Measurements from ENCODE around the gene DEGS2. TPM values are rescaled to one million over a fixed set of nuclear protein-coding genes. Genes with fewer than 3 reads are reported as not detected.

The DEGS2 gene
- total RNA-seq, 1 experiment from 2014 or later, result 0.07 TPM

DNA sequence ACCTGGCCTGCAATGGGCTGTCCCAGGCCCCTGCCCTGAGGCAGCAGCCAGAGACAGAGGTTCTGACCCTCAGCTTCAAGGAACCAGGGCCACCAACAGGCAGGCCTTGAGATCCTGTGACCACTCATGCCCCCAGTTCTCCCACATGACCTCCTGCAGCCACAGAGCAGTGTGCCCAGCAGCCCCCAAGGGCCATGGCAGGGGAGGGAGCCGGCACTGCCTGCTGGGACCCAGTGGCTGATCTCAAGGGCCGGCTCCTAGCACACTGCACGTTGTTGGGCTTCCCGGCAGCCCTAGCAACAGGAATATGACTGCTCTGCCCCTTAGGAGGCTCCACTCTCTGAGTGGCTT is 14.8 kb downstream of the DEGS2 start:
- Mint-ChIP-seq H3K27me3 (ENCODE audit: insufficient read depth, unreplicated experiment) (no peaks in the 10 kb centered on the region), H3K4me1 (ENCODE audit: insufficient read depth, unreplicated experiment) (no peaks in the 10 kb centered on the region), H3K27ac (ENCODE audit: low read depth, unreplicated experiment) (no peak overlapping the region), H3K4me3 (ENCODE audit: unreplicated experiment) (no peak overlapping the region), H3K36me3 (ENCODE audit: insufficient read depth, unreplicated experiment) (no peaks in the 10 kb centered on the region), H3K9me3 (ENCODE audit: unreplicated experiment) (no peaks in the 10 kb centered on the region)
- POLR2A ChIA-PET, result no interaction called here
- BruUV-seq (replicated peaks), result no TSS peak
- no peak for DNase-seq (ENCODE audit: unreplicated experiment)
- CTCF ChIA-PET, result no interaction called here
- TF ChIP-seq, protein P1, sequence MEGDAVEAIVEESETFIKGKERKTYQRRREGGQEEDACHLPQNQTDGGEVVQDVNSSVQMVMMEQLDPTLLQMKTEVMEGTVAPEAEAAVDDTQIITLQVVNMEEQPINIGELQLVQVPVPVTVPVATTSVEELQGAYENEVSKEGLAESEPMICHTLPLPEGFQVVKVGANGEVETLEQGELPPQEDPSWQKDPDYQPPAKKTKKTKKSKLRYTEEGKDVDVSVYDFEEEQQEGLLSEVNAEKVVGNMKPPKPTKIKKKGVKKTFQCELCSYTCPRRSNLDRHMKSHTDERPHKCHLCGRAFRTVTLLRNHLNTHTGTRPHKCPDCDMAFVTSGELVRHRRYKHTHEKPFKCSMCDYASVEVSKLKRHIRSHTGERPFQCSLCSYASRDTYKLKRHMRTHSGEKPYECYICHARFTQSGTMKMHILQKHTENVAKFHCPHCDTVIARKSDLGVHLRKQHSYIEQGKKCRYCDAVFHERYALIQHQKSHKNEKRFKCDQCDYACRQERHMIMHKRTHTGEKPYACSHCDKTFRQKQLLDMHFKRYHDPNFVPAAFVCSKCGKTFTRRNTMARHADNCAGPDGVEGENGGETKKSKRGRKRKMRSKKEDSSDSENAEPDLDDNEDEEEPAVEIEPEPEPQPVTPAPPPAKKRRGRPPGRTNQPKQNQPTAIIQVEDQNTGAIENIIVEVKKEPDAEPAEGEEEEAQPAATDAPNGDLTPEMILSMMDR (IDR thresholded peaks at IDR 0.05; ENCODE audit: unreplicated experiment), result no peak
- intact Hi-C loops (cut with micrococcal nuclease), result no loop called here

GRCh38 chr14:100143934-100144333 is 15.5 kb downstream of the DEGS2 start:
- no peak for DNase-seq (ENCODE audit: unreplicated experiment)
- Mint-ChIP-seq H3K27ac (ENCODE audit: low read depth, unreplicated experiment) (no peak overlapping the region), H3K4me1 (ENCODE audit: insufficient read depth, unreplicated experiment) (no peaks in the 10 kb centered on the region), H3K9me3 (ENCODE audit: unreplicated experiment) (no peaks in the 10 kb centered on the region), H3K36me3 (ENCODE audit: insufficient read depth, unreplicated experiment) (peaks cover 3% of the 10 kb centered on the region), H3K4me3 (ENCODE audit: unreplicated experiment) (no peak overlapping the region), H3K27me3 (ENCODE audit: insufficient read depth, unreplicated experiment) (no peaks in the 10 kb centered on the region)
- POLR2A ChIA-PET, result no interaction called here
- no TSS peak for BruUV-seq (replicated peaks)
- CTCF ChIA-PET, result no interaction called here
- TF ChIP-seq, protein P1 (IDR thresholded peaks at IDR 0.05; ENCODE audit: unreplicated experiment), result no peak
- intact Hi-C loops (cut with micrococcal nuclease), result no loop called here

DNA sequence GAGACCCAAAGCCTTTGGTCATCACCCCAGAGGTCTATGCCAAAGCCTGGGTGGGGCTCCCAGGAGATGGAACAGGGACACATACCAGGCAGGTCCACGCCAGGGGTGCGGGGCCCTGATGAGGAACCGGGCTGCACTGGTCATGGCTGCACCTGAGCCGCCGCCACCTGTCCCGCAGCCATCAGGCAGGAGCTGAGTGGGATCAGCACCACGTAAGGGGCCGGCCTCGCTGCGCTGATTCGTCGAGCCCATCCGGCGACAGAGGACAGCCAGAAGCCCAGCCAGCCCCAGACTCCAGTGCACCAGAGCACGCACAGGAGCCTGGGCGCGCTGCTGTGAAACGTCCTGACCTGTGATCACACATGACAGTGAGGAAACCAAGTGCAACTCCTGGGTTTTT is 15.9 kb downstream of the DEGS2 start:
- H3K4me3 Mint-ChIP-seq (ENCODE audit: unreplicated experiment), result no peak overlapping the region
- intact Hi-C loops (cut with micrococcal nuclease), result no loop called here
- BruUV-seq (replicated peaks), result no TSS peak

GRCh38 chr14:100142073-100143040 is 17.1 kb downstream of the DEGS2 start:
- intact Hi-C loops (cut with micrococcal nuclease), result no loop called here
- ChIA-PET CTCF (interaction anchor here (0.6 to 0.8 kb wide), 6 partner anchors 8 to 597 kb away, joined by 3 to 4 read pairs (median 3); no protein-coding TSS in a partner anchor), POLR2A (no interaction called here)
- Mint-ChIP-seq H3K27ac (ENCODE audit: low read depth, unreplicated experiment) (no peak overlapping the region), H3K4me1 (ENCODE audit: insufficient read depth, unreplicated experiment) (no peaks in the 10 kb centered on the region), H3K36me3 (ENCODE audit: insufficient read depth, unreplicated experiment) (peaks cover 12% of the 10 kb centered on the region), H3K27me3 (ENCODE audit: insufficient read depth, unreplicated experiment) (no peaks in the 10 kb centered on the region), H3K9me3 (ENCODE audit: unreplicated experiment) (no peaks in the 10 kb centered on the region), H3K4me3 (ENCODE audit: unreplicated experiment) (no peak overlapping the region)
- BruUV-seq (replicated peaks), result no TSS peak
- TF ChIP-seq, protein P1 (IDR thresholded peaks at IDR 0.05; ENCODE audit: unreplicated experiment), result no peak
- DNase-seq (ENCODE audit: unreplicated experiment), result no peak

More for the DNA sequence above, 15.9 kb downstream of the DEGS2 start:
- H3K27ac Mint-ChIP-seq (ENCODE audit: low read depth, unreplicated experiment), result no peak overlapping the region
- ChIA-PET POLR2A (no interaction called here), CTCF (no interaction called here)
- TF ChIP-seq, protein P1 (IDR thresholded peaks at IDR 0.05; ENCODE audit: unreplicated experiment), result no peak
- H3K9me3 Mint-ChIP-seq (ENCODE audit: unreplicated experiment), result no peaks in the 10 kb centered on the region
- DNase-seq (ENCODE audit: unreplicated experiment), result no peak
- peaks cover 6% of the 10 kb centered on the region for H3K36me3 Mint-ChIP-seq (ENCODE audit: insufficient read depth, unreplicated experiment)
- H3K4me1 Mint-ChIP-seq (ENCODE audit: insufficient read depth, unreplicated experiment), result no peaks in the 10 kb centered on the region
- H3K27me3 Mint-ChIP-seq (ENCODE audit: insufficient read depth, unreplicated experiment), result no peaks in the 10 kb centered on the region

Data from MCF 10A (cell line).